ENCODE results near the gene KCNQ5. TPM values are rescaled to one million over a fixed set of nuclear protein-coding genes. Genes with fewer than 3 reads are reported as not detected.
A peak's percentile ranks its signal among the peaks of the same experiment; 100 is the strongest.

Gene KCNQ5
- total RNA-seq, 8 experiments from 2014 or later: 0.17 to 18.5 (median 1.7) TPM

GRCh38 chr6:72739368-72739779 lies 117.5 kb downstream of the KCNQ5 start:
- WGBS, 10 experiments: 59 to 100% (median 91%) methylated on average over 2 to 3 of the region's 3 CpGs
- H3K4me1 ChIP-seq (replicated peaks in 1 of 2): no peaks in the 10 kb centered on the region
- H3K4me3 ChIP-seq: no peak overlapping the region
- ATAC-seq (replicated peaks in 6 of 8): no peak
- H3K27ac ChIP-seq: no peak overlapping the region
- in situ Hi-C loops (cut with MboI; ENCODE audit: low pct_unique_long_range_greater_than_20kb in 2 of 9, low sequenced_read_pairs in 9 of 9, unreplicated experiment in 9 of 9): no loop called here

GRCh38 chr6:72740135-72740534 lies 118.3 kb downstream of the KCNQ5 start:
- Histone ChIP-seq H3K4me1 (replicated peaks in 1 of 2) (no peaks in the 10 kb centered on the region), H3K4me3 (no peak overlapping the region), H3K27ac (no peak overlapping the region)
- ATAC-seq (replicated peaks in 6 of 8): no peak
- 67 to 100% (median 100%) methylated on average over 1 to 2 of the region's 2 CpGs; no CpG with 5 or more reads in 1 of the 10 experiments for WGBS, 10 experiments
- in situ Hi-C loops (cut with MboI; ENCODE audit: low pct_unique_long_range_greater_than_20kb in 2 of 9, low sequenced_read_pairs in 9 of 9, unreplicated experiment in 9 of 9): no loop called here

DNA sequence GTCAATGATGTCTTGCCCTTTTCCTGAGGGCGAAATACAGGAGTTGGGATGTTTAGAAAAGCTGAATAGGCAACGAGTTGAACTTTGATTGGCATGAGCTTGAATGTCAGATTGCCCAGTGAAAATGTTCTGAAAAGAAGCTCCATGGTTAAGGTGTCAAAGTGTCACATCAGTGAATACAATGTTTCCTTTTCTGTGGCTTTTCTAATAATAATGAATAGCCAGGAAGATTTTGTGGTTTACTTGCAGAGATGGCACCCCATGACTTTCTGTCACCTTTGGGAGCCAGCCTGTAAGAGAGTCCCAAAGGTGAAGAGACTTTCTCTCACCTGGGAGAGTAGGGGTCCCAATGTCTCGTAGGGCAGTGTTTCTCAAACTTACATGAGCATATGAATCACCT lies 119.2 kb downstream of the KCNQ5 start:
- in situ Hi-C loops (cut with MboI; ENCODE audit: low pct_unique_long_range_greater_than_20kb in 2 of 9, low sequenced_read_pairs in 9 of 9, unreplicated experiment in 9 of 9): no loop called here
- no peaks in the 10 kb centered on the region for H3K4me1 ChIP-seq (replicated peaks in 1 of 2)
- WGBS, 10 experiments: 60 to 94% (median 64%) methylated on average over 1 to 3 of the region's 3 CpGs; no CpG with 5 or more reads in 2 of the 10 experiments
- no peak overlapping the region for H3K4me3 ChIP-seq
- no peak for ATAC-seq (replicated peaks in 6 of 8)
- no peak overlapping the region for H3K27ac ChIP-seq

GRCh38 chr6:72742001-72742673 lies 120.3 kb downstream of the KCNQ5 start:
- in situ Hi-C loops (cut with MboI; ENCODE audit: low pct_unique_long_range_greater_than_20kb in 2 of 9, low sequenced_read_pairs in 9 of 9, unreplicated experiment in 9 of 9): no loop called here
- Histone ChIP-seq H3K27ac (no peak overlapping the region), H3K4me3 (no peak overlapping the region), H3K4me1 (replicated peaks in 1 of 2) (no peaks in the 10 kb centered on the region)
- WGBS, 10 experiments: 23 to 90% (median 70%) methylated on average over 1 to 5 of the region's 5 CpGs
- ATAC-seq (replicated peaks in 6 of 8): peak in 3 of 8 experiments; percentile 50 to 72 (median 62)

- WGBS, 10 experiments: 17 to 59% (median 40%) methylated on average over 1 to 2 of the region's 2 CpGs; no CpG with 5 or more reads in 1 of the 10 experiments
- no peak for ATAC-seq (replicated peaks in 6 of 8)
- in situ Hi-C loops (cut with MboI; ENCODE audit: low pct_unique_long_range_greater_than_20kb in 2 of 9, low sequenced_read_pairs in 9 of 9, unreplicated experiment in 9 of 9): no loop called here
- Histone ChIP-seq H3K4me1 (replicated peaks in 1 of 2) (no peaks in the 10 kb centered on the region), H3K4me3 (no peak overlapping the region), H3K27ac (no peak overlapping the region)
Measured at GRCh38 chr6:72746276-72746675, 124.4 kb downstream of the KCNQ5 start.

DNA sequence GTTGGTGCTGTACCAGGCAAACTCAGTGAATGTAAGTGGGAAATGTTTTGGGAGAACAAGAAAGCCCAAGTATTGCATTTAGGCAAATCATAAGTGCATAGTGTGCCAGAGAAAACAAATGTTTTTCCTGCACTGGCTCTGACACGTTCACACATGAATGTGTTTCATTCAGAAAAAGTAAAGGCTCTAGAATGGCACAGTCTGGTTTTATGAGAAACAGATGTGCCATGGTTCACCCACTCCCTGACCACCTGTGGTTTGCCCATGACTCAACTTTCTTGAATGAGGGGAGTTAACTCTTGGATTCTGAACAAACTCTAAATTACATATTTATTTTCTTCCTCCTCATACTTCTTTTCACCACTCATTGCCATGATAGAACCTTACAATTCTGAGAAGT lies 126.9 kb downstream of the KCNQ5 start:
- ATAC-seq (replicated peaks in 6 of 8): no peak
- in situ Hi-C loops (cut with MboI; ENCODE audit: low pct_unique_long_range_greater_than_20kb in 2 of 9, low sequenced_read_pairs in 9 of 9, unreplicated experiment in 9 of 9): no loop called here
- WGBS, 10 experiments: 0 to 100% (median 40%) methylated on average over 1 of the region's 1 CpG; no CpG with 5 or more reads in 1 of the 10 experiments

DNA sequence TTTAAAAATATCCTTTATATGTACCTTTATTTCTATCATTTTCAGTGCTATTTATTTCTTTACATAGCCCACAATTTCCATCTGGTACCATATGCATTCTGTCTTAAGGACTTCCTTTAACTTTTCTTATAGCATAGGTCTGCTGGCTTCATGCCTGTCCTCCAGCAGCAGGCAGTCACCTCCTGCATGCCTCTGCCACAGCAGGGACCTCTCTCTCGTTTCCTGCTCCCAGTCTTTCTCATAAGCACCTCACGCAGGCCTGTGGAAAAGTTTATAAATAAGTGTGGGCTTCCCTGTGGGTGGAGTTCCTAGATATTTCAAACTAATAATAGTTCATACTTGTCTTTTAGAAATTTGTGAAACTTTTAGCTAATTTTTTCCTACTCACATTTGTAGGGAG lies 133.9 kb downstream of the KCNQ5 start:
- WGBS, 10 experiments: 7 to 93% (median 68%) methylated on average over 1 to 2 of the region's 2 CpGs; no CpG with 5 or more reads in 2 of the 10 experiments
- H3K27ac ChIP-seq: no peak overlapping the region
- H3K4me1 ChIP-seq (replicated peaks in 1 of 2): peaks cover 0 to 3% of the 10 kb centered on the region in 2 donors
- ATAC-seq (replicated peaks in 6 of 8): no peak
- H3K4me3 ChIP-seq: no peak overlapping the region
- in situ Hi-C loops (cut with MboI; ENCODE audit: low pct_unique_long_range_greater_than_20kb in 2 of 9, low sequenced_read_pairs in 9 of 9, unreplicated experiment in 9 of 9): no loop called here

More for the DNA sequence above, 126.9 kb downstream of the KCNQ5 start:
- Histone ChIP-seq H3K4me1 (replicated peaks in 1 of 2) (no peaks in the 10 kb centered on the region), H3K27ac (no peak overlapping the region), H3K4me3 (no peak overlapping the region)

- 38 to 100% (median 84%) methylated on average over 1 to 3 of the region's 3 CpGs for WGBS, 10 experiments
- in situ Hi-C loops (cut with MboI; ENCODE audit: low pct_unique_long_range_greater_than_20kb in 2 of 9, low sequenced_read_pairs in 9 of 9, unreplicated experiment in 9 of 9): no loop called here
- no peak overlapping the region for H3K27ac ChIP-seq
Measured at GRCh38 chr6:72757048-72757447, 135.2 kb downstream of the KCNQ5 start.

DNA sequence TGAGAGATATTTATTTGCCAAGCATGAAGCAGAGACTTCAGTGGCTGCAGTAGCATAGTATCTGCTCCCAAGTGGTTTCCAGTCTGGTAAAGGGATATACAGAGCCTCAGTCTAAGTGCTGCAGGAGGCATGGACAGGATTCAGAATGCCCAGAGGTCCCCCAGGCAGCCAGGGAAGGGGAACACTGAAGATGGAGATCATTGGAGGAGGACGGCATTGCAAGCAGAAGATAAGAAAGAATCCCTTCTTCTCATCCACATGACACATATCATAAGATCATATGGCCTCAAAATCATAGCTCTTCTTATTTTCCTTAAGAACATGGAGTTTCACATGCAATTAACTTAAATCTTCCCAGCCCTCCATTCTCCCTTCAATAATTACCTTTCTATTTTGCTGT lies 136.1 kb downstream of the KCNQ5 start:
- H3K4me1 ChIP-seq (replicated peaks in 1 of 2): peaks cover 0 to 3% of the 10 kb centered on the region in 2 donors
- no peak overlapping the region for H3K27ac ChIP-seq
- in situ Hi-C loops (cut with MboI; ENCODE audit: low pct_unique_long_range_greater_than_20kb in 2 of 9, low sequenced_read_pairs in 9 of 9, unreplicated experiment in 9 of 9): no loop called here
- ATAC-seq (replicated peaks in 6 of 8): no peak
- 33 to 100% (median 83%) methylated on average over 1 of the region's 1 CpG; no CpG with 5 or more reads in 2 of the 10 experiments for WGBS, 10 experiments
- H3K4me3 ChIP-seq: no peak overlapping the region

More at GRCh38 chr6:72757048-72757447, 135.2 kb downstream of the KCNQ5 start:
- ATAC-seq (replicated peaks in 6 of 8): no peak
- H3K4me1 ChIP-seq (replicated peaks in 1 of 2): peaks cover 0 to 3% of the 10 kb centered on the region in 2 donors
- H3K4me3 ChIP-seq: no peak overlapping the region

DNA sequence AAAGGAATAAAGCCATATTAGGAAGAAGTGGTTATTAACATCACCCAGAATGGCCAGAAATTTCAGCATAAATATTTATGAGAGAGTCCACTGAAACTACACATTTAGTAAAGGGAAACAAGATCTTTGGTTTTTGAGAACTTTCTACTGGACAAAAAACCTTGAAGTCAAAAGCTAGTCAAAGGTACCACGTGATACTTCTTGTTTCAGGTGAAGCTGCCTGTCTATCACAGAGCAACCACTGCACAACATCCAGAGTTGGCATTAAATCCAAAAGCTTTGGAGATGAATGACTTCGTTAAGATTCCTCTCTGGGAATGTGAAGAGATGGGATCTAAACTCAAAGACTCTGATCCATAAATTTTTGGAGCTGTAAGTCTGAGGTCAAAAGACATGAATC lies 137.0 kb downstream of the KCNQ5 start:
- ATAC-seq (replicated peaks in 6 of 8): no peak
- peaks cover 0 to 3% of the 10 kb centered on the region in 2 donors for H3K4me1 ChIP-seq (replicated peaks in 1 of 2)
- in situ Hi-C loops (cut with MboI; ENCODE audit: low pct_unique_long_range_greater_than_20kb in 2 of 9, low sequenced_read_pairs in 9 of 9, unreplicated experiment in 9 of 9): no loop called here
- H3K4me3 ChIP-seq: no peak overlapping the region
- H3K27ac ChIP-seq: no peak overlapping the region
- WGBS, 10 experiments: 8 to 88% (median 67%) methylated on average over 1 to 2 of the region's 2 CpGs; no CpG with 5 or more reads in 3 of the 10 experiments

DNA sequence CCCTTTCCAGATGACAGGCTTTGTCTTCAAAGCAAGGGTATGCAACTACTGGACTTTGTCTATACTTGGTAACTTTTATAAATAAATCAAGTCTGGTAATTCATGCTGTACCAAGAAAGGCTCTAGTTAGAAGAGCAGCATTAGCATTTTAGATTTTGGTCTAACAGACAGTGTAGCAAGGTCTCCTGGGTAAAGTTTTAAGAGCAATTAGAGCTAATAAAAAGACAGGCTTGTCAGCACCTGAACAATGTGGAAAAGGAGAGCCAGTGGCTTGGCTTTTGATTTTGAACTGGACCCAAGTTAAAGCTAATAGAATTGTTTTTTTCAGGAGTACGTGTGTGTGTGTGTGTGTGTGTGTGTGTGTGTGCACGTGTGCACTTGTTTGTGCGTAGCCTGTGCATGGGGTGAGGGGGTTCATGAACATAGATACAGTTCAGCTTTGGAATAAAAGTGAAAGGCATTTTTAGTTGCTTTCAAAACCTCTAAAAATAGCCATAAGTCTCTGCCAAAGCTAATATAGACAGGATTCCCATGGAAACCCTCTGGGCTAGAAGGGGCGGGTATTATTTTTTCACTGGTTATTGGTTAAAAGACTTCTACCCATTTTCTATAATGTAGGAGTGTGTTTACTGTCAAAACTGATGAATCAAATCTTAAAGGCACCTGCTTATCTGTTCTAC lies 138.4 kb downstream of the KCNQ5 start:
- no peak overlapping the region for H3K4me3 ChIP-seq
- no peak overlapping the region for H3K27ac ChIP-seq
- peaks cover 0 to 3% of the 10 kb centered on the region in 2 donors for H3K4me1 ChIP-seq (replicated peaks in 1 of 2)
- peak; percentile 44 to 66 (median 54) for ATAC-seq (replicated peaks in 6 of 8)
- in situ Hi-C loops (cut with MboI; ENCODE audit: low pct_unique_long_range_greater_than_20kb in 2 of 9, low sequenced_read_pairs in 9 of 9, unreplicated experiment in 9 of 9): no loop called here
- WGBS, 10 experiments: 0 to 100% (median 79%) methylated on average over 1 to 4 of the region's 4 CpGs; no CpG with 5 or more reads in 2 of the 10 experiments

DNA sequence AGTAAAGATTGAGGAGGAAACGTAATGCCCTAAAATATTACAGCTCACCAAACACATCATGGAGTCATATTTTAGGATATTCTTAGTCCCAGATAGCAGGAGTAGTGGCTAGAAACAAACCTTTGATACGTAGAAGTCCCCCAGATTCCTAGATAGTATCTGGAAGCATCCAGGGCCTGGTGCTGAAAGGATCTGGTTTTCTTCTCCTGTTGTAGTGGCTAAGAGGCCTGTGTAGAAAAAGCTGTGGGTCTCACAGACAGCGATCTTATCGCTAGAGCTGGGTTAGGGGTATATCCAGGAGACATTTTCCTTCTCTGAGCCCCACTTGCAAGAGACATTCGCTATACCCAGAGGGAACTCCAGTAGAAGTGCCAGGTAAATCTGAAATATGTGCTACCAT lies 139.9 kb downstream of the KCNQ5 start:
- H3K27ac ChIP-seq: no peak overlapping the region

DNA sequence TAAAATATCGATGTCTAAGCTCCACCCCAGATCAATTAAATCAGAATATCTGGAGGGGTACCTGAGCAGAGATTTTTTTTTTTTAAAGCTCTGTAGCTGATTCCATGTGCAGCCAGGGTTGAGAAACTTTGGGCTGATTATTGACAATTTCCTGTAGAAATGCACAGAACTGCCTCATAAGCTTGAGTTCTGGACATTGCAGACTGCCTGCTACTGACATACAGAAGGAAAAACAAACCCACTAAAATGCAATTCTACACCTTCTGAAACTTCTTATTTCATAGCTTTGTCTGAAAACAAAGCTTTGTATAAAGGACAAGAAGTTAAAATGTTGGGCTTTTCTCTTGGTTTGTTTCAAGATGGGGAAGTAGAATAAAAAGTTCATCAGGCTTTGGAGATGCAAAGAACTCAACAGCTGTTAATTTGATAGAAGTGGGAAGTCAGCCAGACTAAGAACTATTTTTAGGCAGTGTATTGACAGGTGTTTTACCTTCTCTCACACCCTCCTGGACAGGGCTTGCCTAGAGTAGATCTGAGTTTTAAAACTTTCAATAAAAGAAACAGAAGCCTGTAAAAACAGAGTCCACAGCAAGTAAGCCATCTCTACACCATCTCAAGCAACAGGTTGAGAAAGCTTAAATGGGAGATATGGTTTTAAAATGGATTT lies 147.7 kb downstream of the KCNQ5 start:
- no peaks in the 10 kb centered on the region for H3K4me1 ChIP-seq (replicated peaks in 1 of 2)
- 11 to 89% (median 75%) methylated on average over 1 of the region's 1 CpG; no CpG with 5 or more reads in 1 of the 10 experiments for WGBS, 10 experiments
- ATAC-seq (replicated peaks in 6 of 8): no peak
- H3K27ac ChIP-seq: no peak overlapping the region
- H3K4me3 ChIP-seq: no peak overlapping the region
- in situ Hi-C loops (cut with MboI; ENCODE audit: low pct_unique_long_range_greater_than_20kb in 2 of 9, low sequenced_read_pairs in 9 of 9, unreplicated experiment in 9 of 9): no loop called here

More for the DNA sequence above, 139.9 kb downstream of the KCNQ5 start:
- Histone ChIP-seq H3K4me1 (replicated peaks in 1 of 2) (peaks cover 0 to 3% of the 10 kb centered on the region in 2 donors), H3K4me3 (no peak overlapping the region)
- ATAC-seq (replicated peaks in 6 of 8): no peak
- 67 to 100% (median 91%) methylated on average over 1 to 5 of the region's 5 CpGs; no CpG with 5 or more reads in 1 of the 10 experiments for WGBS, 10 experiments
- in situ Hi-C loops (cut with MboI; ENCODE audit: low pct_unique_long_range_greater_than_20kb in 2 of 9, low sequenced_read_pairs in 9 of 9, unreplicated experiment in 9 of 9): no loop called here

Data from motor neuron (in vitro differentiated cells).